Measurements from ENCODE around the gene GLS. TPM values are rescaled to one million over a fixed set of nuclear protein-coding genes. Genes with fewer than 3 reads are reported as not detected.

The GLS gene
- total and polyA plus RNA-seq, 2 of the 13 experiments (the other 11 are each of a cell fraction or from before 2014, with no cell fraction given) = 78.6 to 183 TPM

- TF ChIP-seq AKNA (CRISPR knock-in tag; IDR thresholded peaks at IDR 0.05; ENCODE audit: borderline replicate concordance) = no peak
- TF ChIP-seq EZH2 (conservative IDR thresholded peaks at IDR 0.05; ENCODE audit: low read depth, low read length) = no peak
- TF ChIP-seq NR2F6 (IDR thresholded peaks at IDR 0.05) = 0 out of 2 replicates have a peak, but pooled peaks have one; percentile 15
- peak; percentile 55; the same call in 1 of the 2 replicates for TF ChIP-seq NR2F6 (CRISPR knock-in tag; IDR thresholded peaks at IDR 0.05)
- peak; percentile 86 for TF ChIP-seq ARID4A (CRISPR knock-in tag; IDR thresholded peaks at IDR 0.05; ENCODE audit: borderline replicate concordance)
- no peak for TF ChIP-seq TCF7L2 (IDR thresholded peaks at IDR 0.05; ENCODE audit: low read depth, low read length)
- no peak for TF ChIP-seq SP140L (CRISPR knock-in tag; IDR thresholded peaks at IDR 0.05; ENCODE audit: borderline replicate concordance)
- TF ChIP-seq ARNT2 (CRISPR knock-in tag; IDR thresholded peaks at IDR 0.05; ENCODE audit: low read depth) = peak; percentile 70
- no peak; the same call in 1 of the 2 replicates for TF ChIP-seq TFDP2 (CRISPR knock-in tag; IDR thresholded peaks at IDR 0.05)
- no peak for TF ChIP-seq TP53 (CRISPR knock-in tag; conservative IDR thresholded peaks at IDR 0.05)
- TF ChIP-seq BATF2 (CRISPR knock-in tag; IDR thresholded peaks at IDR 0.05) = no peak; the same call in 1 of the 2 replicates
- no peak for TF ChIP-seq STAT5B (CRISPR knock-in tag; IDR thresholded peaks at IDR 0.05)
- peak; percentile 48; the same call in 1 of the 2 replicates for TF ChIP-seq SPEN (CRISPR knock-in tag; IDR thresholded peaks at IDR 0.05; ENCODE audit: low read depth)
- no peak for TF ChIP-seq ZNF749 (CRISPR knock-in tag; IDR thresholded peaks at IDR 0.05; ENCODE audit: borderline replicate concordance)
- no peak for TF ChIP-seq PRDM4 (CRISPR knock-in tag; IDR thresholded peaks at IDR 0.05; ENCODE audit: borderline replicate concordance)
Observed at GRCh38 chr2:190881598-190882410, 1.2 kb downstream of the GLS start (continued).

Data from HepG2 (cell line).